ENCODE measurements around the gene LLGL2.

Gene LLGL2

GRCh38 chr17:75619506-75620431, 94.3 kb downstream of the LLGL2 start:
- DNase-seq: no peak

DNA sequence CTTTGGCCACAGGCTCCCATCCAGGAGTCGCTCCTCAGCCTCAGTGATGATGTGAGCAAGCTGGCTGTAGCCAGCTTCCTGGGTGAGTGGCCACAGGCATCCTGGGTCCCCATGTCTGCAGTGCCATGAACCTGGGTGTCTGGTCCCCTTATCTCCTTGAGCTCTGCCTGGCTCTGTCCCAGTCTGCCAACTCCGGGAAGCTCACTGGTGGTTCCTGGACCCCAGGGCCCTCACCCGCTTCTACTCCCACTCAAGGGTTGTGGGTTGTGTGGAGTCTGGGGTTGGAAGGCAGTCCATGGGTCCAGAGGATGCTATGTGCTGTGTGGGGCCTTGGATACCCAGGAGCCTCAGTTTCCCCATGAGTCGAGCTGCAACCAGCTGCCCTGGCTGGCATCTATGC, 96.0 kb downstream of the LLGL2 start:
- no peak for DNase-seq

GRCh38 chr17:75622076-75622475, 96.6 kb downstream of the LLGL2 start:
- DNase-seq: no peak

GRCh38 chr17:75622771-75623273, 97.3 kb downstream of the LLGL2 start:
- no peak for DNase-seq

DNA sequence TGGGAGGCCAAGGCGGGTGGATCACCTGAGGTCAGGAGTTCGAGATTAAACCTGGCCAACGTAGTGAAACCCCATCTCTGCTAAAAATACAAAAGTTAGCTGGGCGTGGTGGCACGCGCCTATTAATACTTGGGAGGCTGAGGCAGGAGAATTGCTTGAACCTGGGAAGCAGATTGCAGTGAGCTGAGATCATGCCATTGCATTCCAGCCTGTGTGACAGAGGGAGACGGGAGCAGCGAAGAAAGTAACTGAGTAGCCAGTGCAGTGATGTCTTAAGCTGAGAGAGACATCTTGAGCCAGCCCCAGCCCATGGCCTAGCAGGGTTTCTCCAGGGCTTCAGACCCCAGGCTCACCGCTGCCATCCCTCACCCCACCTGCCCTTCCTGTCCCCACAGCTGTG, 97.9 kb downstream of the LLGL2 start:
- no peak for DNase-seq

DNA sequence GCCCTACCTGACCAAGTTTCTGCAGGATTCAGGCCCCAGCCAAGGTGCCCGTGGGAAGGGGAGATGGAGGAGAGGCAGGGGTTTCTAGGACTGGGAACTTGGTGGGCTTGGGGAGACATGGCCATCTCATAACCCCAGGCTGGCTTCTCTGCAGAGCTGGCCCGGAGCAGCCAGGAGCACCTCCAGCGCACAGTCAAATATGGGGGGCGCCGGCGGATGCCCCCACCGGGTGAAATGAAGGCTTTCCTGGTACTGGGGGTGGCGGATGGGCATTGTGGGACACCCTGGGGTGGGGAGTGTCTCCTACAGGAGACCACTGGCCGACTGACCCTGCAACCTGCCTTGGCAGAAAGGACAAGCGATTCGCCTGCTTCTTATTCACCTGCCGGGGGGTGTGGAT, 98.5 kb downstream of the LLGL2 start:
- no peak for DNase-seq

All from NCI-H774 (cell line).